NCI-H510A treated with DMSO at 0.1 percent for 48 hours (cell line): ENCODE measurements around the gene MITD1.
"Not testable (repeated sequence)": the region's sequence is repeated elsewhere in the genome, so short reads cannot be mapped to it uniquely, and the experiment has no call there.

Source experiments
- DNase-seq: peaks from one replicate; lab custom pipeline; 2025; lab: John Stamatoyannopoulos, UW

The MITD1 gene

GRCh38 chr2:99154643-99155536, 26.0 kb downstream of the MITD1 start, which contains the start of the genes LIPT1 and TSGA10:
LIPT1 (plus strand) TSS chr2:99154967; CDS start chr2:99161958, 6,991 bp downstream.
TSGA10 (minus strand) TSS chr2:99154942; CDS start chr2:99109439, 45,503 bp downstream.
- peak; percentile 69 for DNase-seq

GRCh38 chr2:99153921-99154604, 26.8 kb downstream of the MITD1 start:
- DNase-seq: no peak

GRCh38 chr2:99152199-99152895, 28.5 kb downstream of the MITD1 start:
- no peak for DNase-seq

GRCh38 chr2:99150706-99151105, 30.2 kb downstream of the MITD1 start:
- DNase-seq: no peak

GRCh38 chr2:99141110-99142108, 39.4 kb downstream of the MITD1 start, which contains the start of gene C2orf15:
C2orf15 (plus strand) TSS chr2:99141707; CDS start chr2:99150559, 8,852 bp downstream.
- DNase-seq: peak; percentile 89

GRCh38 chr2:99140860-99141109, 40.1 kb downstream of the MITD1 start:
- DNase-seq: no peak

GRCh38 chr2:99140056-99140859, 40.6 kb downstream of the MITD1 start:
- no peak for DNase-seq

- no peak for DNase-seq
These were observed 41.9 kb downstream of the MITD1 start for GRCh38 chr2:99139003-99139402.

- not testable (repeated sequence) for DNase-seq
These were observed 45.8 kb downstream of the MITD1 start for GRCh38 chr2:99135044-99135556.

GRCh38 chr2:99127981-99128380, 52.9 kb downstream of the MITD1 start:
- DNase-seq: no peak
